IMR-90 (cell line): Measurements from ENCODE around the gene CPOX.

ENCODE experiments used
- BHLHE40 ChIP-seq: fragments of 150-350 bp; IDR thresholded peaks from 2 replicates; pipeline ENCODE4 v1.6.1; 2016; ENCODE audit warnings: mild to moderate bottlenecking, low read depth, low read length
- CEBPB ChIP-seq: IDR thresholded peaks from 2 replicates; pipeline ENCODE4 v1.6.1; 2012; ENCODE audit warnings: low read depth, low read length, improper control_type of control experiment
- CHD1 ChIP-seq: IDR thresholded peaks from 2 replicates; pipeline ENCODE4 v1.6.1; 2012; ENCODE audit warnings: low read depth, low read length, improper control_type of control experiment
- CTCF ChIP-seq: conservative IDR thresholded peaks from 2 replicates; pipeline ENCODE4 v1.5.1; 2012; ENCODE audit warnings: mild to moderate bottlenecking, low read depth, low read length, improper control_type of control experiment
- MAFK ChIP-seq: IDR thresholded peaks from 2 replicates; pipeline ENCODE4 v1.6.1; 2012; ENCODE audit warnings: low read depth, low read length, improper control_type of control experiment
- NFE2L2 ChIP-seq: fragments of 150-350 bp; IDR thresholded peaks from 2 replicates; pipeline ENCODE4 v1.6.1; 2016; ENCODE audit warnings: low read depth, mild to moderate bottlenecking, low read length
- POLR2A ChIP-seq: IDR thresholded peaks from 2 replicates; pipeline ENCODE4 v1.6.1; 2012; ENCODE audit warnings: mild to moderate bottlenecking, low read depth, low read length
- RAD21 ChIP-seq: IDR thresholded peaks from 2 replicates; pipeline ENCODE4 v1.6.1; 2012; ENCODE audit warnings: low read length, improper control_type of control experiment
- RCOR1 ChIP-seq: IDR thresholded peaks from 2 replicates; pipeline ENCODE4 v1.6.1; 2012; ENCODE audit warnings: mild to moderate bottlenecking, low read length, improper control_type of control experiment; ENCODE audit not compliant: insufficient replicate concordance
- RFX5 ChIP-seq: IDR thresholded peaks from 2 replicates; pipeline ENCODE4 v1.8.0; 2012; ENCODE audit warnings: low read depth, mild to moderate bottlenecking, low read length, moderate library complexity
- SMC3 ChIP-seq: fragments of 150-350 bp; IDR thresholded peaks from 2 replicates; pipeline ENCODE4 v1.6.1; 2016; ENCODE audit warnings: low read depth, mild to moderate bottlenecking, antibody characterized with exemption, low read length, moderate library complexity
- USF2 ChIP-seq: fragments of 150-350 bp; IDR thresholded peaks from 2 replicates; pipeline ENCODE4 v1.6.1; 2017; ENCODE audit warnings: mild to moderate bottlenecking, antibody characterized with exemption, low read length, low read depth
- TF ChIP-seq, protein P1 (sequence below): fragments of 150-350 bp; IDR thresholded peaks from 2 replicates; pipeline ENCODE4 v1.6.1; 2016; ENCODE audit warnings: low read depth, mild to moderate bottlenecking, low read length, moderate library complexity, borderline replicate concordance

GRCh38 chr3:98584547-98584946, 8.9 kb downstream of the CPOX start:
- no peak for TF ChIP-seq POLR2A
- TF ChIP-seq RAD21, result no peak
- no peak for TF ChIP-seq CHD1
- no peak for TF ChIP-seq BHLHE40
- TF ChIP-seq MAFK, result no peak
- TF ChIP-seq RCOR1, result no peak
- TF ChIP-seq RFX5, result no peak
- no peak for TF ChIP-seq CTCF
- no peak for TF ChIP-seq CEBPB
- no peak for TF ChIP-seq SMC3
- no peak for TF ChIP-seq NFE2L2
- no peak for TF ChIP-seq USF2
- TF ChIP-seq, protein P1, sequence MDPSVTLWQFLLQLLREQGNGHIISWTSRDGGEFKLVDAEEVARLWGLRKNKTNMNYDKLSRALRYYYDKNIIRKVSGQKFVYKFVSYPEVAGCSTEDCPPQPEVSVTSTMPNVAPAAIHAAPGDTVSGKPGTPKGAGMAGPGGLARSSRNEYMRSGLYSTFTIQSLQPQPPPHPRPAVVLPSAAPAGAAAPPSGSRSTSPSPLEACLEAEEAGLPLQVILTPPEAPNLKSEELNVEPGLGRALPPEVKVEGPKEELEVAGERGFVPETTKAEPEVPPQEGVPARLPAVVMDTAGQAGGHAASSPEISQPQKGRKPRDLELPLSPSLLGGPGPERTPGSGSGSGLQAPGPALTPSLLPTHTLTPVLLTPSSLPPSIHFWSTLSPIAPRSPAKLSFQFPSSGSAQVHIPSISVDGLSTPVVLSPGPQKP, result no peak
